H1 (cell line): ENCODE results near the gene RBP7. TPM values are rescaled to one million over a fixed set of nuclear protein-coding genes. Genes with fewer than 3 reads are reported as not detected.

Experiments used
- CHD2 ChIP-seq: IDR thresholded peaks from 2 replicates; pipeline ENCODE4 v1.6.1; 2012; ENCODE audit warnings: low read length, improper control_type of control experiment
- FOSL1 ChIP-seq: IDR thresholded peaks from 2 replicates; pipeline ENCODE4 v1.6.1; 2011; ENCODE audit warnings: mild to moderate bottlenecking, low read depth, low read length, moderate library complexity; ENCODE audit not compliant: insufficient read depth
- JUN ChIP-seq: IDR thresholded peaks from 2 replicates; pipeline ENCODE4 v1.6.1; 2011; ENCODE audit warnings: low read depth, mild to moderate bottlenecking, improper control_type of control experiment, low read length
- JUND ChIP-seq: IDR thresholded peaks from 2 replicates; pipeline ENCODE4 v1.6.1; 2011; ENCODE audit warnings: mild to moderate bottlenecking, improper control_type of control experiment, low read length
- SP1 ChIP-seq: IDR thresholded peaks from 2 replicates; pipeline ENCODE4 v1.6.1; 2011; ENCODE audit warnings: low read depth, low read length
- USF2 ChIP-seq: IDR thresholded peaks from 2 replicates; pipeline ENCODE4 v1.6.1; 2011; ENCODE audit warnings: low read length, improper control_type of control experiment
- YY1 ChIP-seq: IDR thresholded peaks from 2 replicates; pipeline ENCODE4 v1.6.1; 2011; ENCODE audit warnings: low read depth, mild to moderate bottlenecking, low read length
- polyA plus RNA-seq, 7 experiments: library from polyadenylated mRNA; depleted of rRNA in 3 of 7; stranded (reverse) in 5 of 7; unstranded in 2 of 7; fragments of >200 nt in 5 of 7; fragments of 200-250 nt in 2 of 7; gene quantifications; 1 replicate in 5 of 7; 2 replicates in 1 of 7; 4 replicates in 1 of 7; pipeline versions ENCODE4 v1.2.1 to v1.2.3, GENCODE V29; 2011 to 2013; ENCODE audit warnings: missing spikeins in 2 of 7, mixed read lengths in 2 of 7
- total RNA-seq: library from RNA; stranded (reverse); fragmentation: NEBNext Ultra II Directional; extraction: Animal tissue kit (Norgen Biotek cat#: 25700); gene quantifications from 2 replicates; pipeline ENCODE4 v1.2.1, GENCODE V29; 2021
- TF ChIP-seq, protein P1 (sequence below): fragments of 300-600 bp; sonication (generic); IDR thresholded peaks from 2 replicates; pipeline ENCODE4 v1.7.1; 2012; ENCODE audit warnings: low read length, moderate library complexity, mild to moderate bottlenecking, inconsistent platforms; ENCODE audit not compliant: insufficient replicate concordance
- TF ChIP-seq, protein P2 (sequence below), 3 experiments: IDR thresholded peaks; 1 replicate in 2 of 3; 2 replicates in 1 of 3; pipeline versions ENCODE4 v1.5.1 to v1.6.1; 2011; ENCODE audit warnings: low read length in 3 of 3, mild to moderate bottlenecking in 3 of 3, inconsistent platforms in 2 of 3, low read depth in 1 of 3, moderate library complexity in 1 of 3; ENCODE audit not compliant: insufficient read depth in 1 of 3; ENCODE audit errors: control extremely low read depth in 1 of 3

Gene RBP7
- total and polyA plus RNA-seq, 2 of the 8 experiments (the other 6 are each of a cell fraction or from before 2014, with no cell fraction given) = 5.7 to 7.2 TPM

DNA sequence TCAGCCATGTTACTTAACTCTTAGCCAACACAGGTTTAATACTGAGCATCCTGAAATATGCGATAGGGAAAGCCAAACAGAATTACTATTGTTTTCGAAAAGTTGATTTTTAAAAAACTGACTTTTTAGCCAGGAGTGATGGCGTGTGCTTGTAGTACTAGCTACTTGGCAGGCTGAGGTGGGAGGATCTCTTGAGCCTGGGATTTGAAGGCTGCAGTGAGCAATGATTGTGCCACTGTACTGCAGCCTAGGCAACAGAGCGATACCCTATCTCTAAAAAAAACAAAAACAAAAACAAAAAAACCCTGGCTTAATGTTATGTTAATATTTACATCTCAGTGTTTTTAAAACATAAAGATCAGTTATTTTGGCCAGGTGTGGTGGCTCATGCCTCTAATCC, 37.0 kb upstream of the RBP7 start (continued):
- TF ChIP-seq, protein P1, sequence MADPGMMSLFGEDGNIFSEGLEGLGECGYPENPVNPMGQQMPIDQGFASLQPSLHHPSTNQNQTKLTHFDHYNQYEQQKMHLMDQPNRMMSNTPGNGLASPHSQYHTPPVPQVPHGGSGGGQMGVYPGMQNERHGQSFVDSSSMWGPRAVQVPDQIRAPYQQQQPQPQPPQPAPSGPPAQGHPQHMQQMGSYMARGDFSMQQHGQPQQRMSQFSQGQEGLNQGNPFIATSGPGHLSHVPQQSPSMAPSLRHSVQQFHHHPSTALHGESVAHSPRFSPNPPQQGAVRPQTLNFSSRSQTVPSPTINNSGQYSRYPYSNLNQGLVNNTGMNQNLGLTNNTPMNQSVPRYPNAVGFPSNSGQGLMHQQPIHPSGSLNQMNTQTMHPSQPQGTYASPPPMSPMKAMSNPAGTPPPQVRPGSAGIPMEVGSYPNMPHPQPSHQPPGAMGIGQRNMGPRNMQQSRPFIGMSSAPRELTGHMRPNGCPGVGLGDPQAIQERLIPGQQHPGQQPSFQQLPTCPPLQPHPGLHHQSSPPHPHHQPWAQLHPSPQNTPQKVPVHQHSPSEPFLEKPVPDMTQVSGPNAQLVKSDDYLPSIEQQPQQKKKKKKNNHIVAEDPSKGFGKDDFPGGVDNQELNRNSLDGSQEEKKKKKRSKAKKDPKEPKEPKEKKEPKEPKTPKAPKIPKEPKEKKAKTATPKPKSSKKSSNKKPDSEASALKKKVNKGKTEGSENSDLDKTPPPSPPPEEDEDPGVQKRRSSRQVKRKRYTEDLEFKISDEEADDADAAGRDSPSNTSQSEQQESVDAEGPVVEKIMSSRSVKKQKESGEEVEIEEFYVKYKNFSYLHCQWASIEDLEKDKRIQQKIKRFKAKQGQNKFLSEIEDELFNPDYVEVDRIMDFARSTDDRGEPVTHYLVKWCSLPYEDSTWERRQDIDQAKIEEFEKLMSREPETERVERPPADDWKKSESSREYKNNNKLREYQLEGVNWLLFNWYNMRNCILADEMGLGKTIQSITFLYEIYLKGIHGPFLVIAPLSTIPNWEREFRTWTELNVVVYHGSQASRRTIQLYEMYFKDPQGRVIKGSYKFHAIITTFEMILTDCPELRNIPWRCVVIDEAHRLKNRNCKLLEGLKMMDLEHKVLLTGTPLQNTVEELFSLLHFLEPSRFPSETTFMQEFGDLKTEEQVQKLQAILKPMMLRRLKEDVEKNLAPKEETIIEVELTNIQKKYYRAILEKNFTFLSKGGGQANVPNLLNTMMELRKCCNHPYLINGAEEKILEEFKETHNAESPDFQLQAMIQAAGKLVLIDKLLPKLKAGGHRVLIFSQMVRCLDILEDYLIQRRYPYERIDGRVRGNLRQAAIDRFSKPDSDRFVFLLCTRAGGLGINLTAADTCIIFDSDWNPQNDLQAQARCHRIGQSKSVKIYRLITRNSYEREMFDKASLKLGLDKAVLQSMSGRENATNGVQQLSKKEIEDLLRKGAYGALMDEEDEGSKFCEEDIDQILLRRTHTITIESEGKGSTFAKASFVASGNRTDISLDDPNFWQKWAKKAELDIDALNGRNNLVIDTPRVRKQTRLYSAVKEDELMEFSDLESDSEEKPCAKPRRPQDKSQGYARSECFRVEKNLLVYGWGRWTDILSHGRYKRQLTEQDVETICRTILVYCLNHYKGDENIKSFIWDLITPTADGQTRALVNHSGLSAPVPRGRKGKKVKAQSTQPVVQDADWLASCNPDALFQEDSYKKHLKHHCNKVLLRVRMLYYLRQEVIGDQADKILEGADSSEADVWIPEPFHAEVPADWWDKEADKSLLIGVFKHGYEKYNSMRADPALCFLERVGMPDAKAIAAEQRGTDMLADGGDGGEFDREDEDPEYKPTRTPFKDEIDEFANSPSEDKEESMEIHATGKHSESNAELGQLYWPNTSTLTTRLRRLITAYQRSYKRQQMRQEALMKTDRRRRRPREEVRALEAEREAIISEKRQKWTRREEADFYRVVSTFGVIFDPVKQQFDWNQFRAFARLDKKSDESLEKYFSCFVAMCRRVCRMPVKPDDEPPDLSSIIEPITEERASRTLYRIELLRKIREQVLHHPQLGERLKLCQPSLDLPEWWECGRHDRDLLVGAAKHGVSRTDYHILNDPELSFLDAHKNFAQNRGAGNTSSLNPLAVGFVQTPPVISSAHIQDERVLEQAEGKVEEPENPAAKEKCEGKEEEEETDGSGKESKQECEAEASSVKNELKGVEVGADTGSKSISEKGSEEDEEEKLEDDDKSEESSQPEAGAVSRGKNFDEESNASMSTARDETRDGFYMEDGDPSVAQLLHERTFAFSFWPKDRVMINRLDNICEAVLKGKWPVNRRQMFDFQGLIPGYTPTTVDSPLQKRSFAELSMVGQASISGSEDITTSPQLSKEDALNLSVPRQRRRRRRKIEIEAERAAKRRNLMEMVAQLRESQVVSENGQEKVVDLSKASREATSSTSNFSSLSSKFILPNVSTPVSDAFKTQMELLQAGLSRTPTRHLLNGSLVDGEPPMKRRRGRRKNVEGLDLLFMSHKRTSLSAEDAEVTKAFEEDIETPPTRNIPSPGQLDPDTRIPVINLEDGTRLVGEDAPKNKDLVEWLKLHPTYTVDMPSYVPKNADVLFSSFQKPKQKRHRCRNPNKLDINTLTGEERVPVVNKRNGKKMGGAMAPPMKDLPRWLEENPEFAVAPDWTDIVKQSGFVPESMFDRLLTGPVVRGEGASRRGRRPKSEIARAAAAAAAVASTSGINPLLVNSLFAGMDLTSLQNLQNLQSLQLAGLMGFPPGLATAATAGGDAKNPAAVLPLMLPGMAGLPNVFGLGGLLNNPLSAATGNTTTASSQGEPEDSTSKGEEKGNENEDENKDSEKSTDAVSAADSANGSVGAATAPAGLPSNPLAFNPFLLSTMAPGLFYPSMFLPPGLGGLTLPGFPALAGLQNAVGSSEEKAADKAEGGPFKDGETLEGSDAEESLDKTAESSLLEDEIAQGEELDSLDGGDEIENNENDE = no peak
- TF ChIP-seq FOSL1 = no peak
- no peak for TF ChIP-seq YY1
- no peak for TF ChIP-seq CHD2
- no peak for TF ChIP-seq JUND
- no peak for TF ChIP-seq SP1
- TF ChIP-seq USF2 = no peak
- TF ChIP-seq, protein P2, sequence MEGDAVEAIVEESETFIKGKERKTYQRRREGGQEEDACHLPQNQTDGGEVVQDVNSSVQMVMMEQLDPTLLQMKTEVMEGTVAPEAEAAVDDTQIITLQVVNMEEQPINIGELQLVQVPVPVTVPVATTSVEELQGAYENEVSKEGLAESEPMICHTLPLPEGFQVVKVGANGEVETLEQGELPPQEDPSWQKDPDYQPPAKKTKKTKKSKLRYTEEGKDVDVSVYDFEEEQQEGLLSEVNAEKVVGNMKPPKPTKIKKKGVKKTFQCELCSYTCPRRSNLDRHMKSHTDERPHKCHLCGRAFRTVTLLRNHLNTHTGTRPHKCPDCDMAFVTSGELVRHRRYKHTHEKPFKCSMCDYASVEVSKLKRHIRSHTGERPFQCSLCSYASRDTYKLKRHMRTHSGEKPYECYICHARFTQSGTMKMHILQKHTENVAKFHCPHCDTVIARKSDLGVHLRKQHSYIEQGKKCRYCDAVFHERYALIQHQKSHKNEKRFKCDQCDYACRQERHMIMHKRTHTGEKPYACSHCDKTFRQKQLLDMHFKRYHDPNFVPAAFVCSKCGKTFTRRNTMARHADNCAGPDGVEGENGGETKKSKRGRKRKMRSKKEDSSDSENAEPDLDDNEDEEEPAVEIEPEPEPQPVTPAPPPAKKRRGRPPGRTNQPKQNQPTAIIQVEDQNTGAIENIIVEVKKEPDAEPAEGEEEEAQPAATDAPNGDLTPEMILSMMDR (IDR thresholded peaks at IDR 0.05; ENCODE audit: control extremely low read depth in 1 of 3, insufficient read depth in 1 of 3, low read depth in 1 of 3, low read length in 3 of 3) = no peak
- TF ChIP-seq JUN = no peak
